Hepatocyte (in vitro differentiated cells): ENCODE data around the gene PRRT3. TPM values are rescaled to one million over a fixed set of nuclear protein-coding genes. Genes with fewer than 3 reads are reported as not detected.

Source experiments
- DNase-seq: peaks from one replicate; pipeline ENCODE4 v3.0.0-alpha.2; 2016; ENCODE audit warnings: low spot score
- H2AFZ ChIP-seq: fragments of 200-600 bp; sonication (generic); 2 replicates; pipeline ENCODE4 v1.6.0; 2016; ENCODE audit warnings: antibody characterized with exemption, mild to moderate bottlenecking
- H3K27ac ChIP-seq: fragments of 200-600 bp; sonication (generic); 2 replicates; pipeline ENCODE4 v1.5.1; 2016; ENCODE audit warnings: mild to moderate bottlenecking
- H3K27me3 ChIP-seq: fragments of 200-600 bp; sonication (generic); 2 replicates; pipeline ENCODE4 v1.6.1; 2016
- H3K36me3 ChIP-seq: fragments of 200-600 bp; sonication (generic); replicated peaks from 2 replicates; pipeline ENCODE4 v1.5.1; 2016; ENCODE audit warnings: low read depth; ENCODE audit not compliant: insufficient read depth
- H3K4me1 ChIP-seq: fragments of 200-600 bp; sonication (generic); 2 replicates; pipeline ENCODE4 v1.5.1; 2016; ENCODE audit warnings: mild to moderate bottlenecking, moderate library complexity; ENCODE audit not compliant: insufficient read depth
- H3K4me2 ChIP-seq: fragments of 200-600 bp; sonication (generic); 2 replicates; pipeline ENCODE4 v1.6.0; 2016
- H3K4me3 ChIP-seq: fragments of 200-600 bp; sonication (generic); 2 replicates; pipeline ENCODE4 v1.5.1; 2016; ENCODE audit warnings: mild to moderate bottlenecking
- H3K79me2 ChIP-seq: fragments of 200-600 bp; sonication (generic); 2 replicates; pipeline ENCODE4 v1.6.0; 2017; ENCODE audit warnings: mild to moderate bottlenecking
- H3K9me2 ChIP-seq: fragments of 200-600 bp; sonication (generic); replicated peaks from 2 replicates; pipeline ENCODE4 v1.6.0; 2017; ENCODE audit warnings: mild to moderate bottlenecking; ENCODE audit not compliant: insufficient read depth
- H3K9me3 ChIP-seq: fragments of 200-600 bp; sonication (generic); 2 replicates; pipeline ENCODE4 v1.5.1; 2016; ENCODE audit warnings: low read depth, mild to moderate bottlenecking
- H4K20me1 ChIP-seq: fragments of 200-600 bp; sonication (generic); 2 replicates; pipeline ENCODE4 v1.6.0; 2016; ENCODE audit warnings: mild to moderate bottlenecking; ENCODE audit not compliant: insufficient read depth, poor library complexity, severe bottlenecking
- EZH2 ChIP-seq: fragments of 200-600 bp; sonication (generic); IDR thresholded peaks from 2 replicates; pipeline ENCODE4 v1.6.1; 2016; ENCODE audit warnings: antibody characterized with exemption, mild to moderate bottlenecking, borderline replicate concordance
- EZH2phosphoT487 ChIP-seq: fragments of 200-600 bp; sonication (generic); IDR thresholded peaks from one replicate; pipeline ENCODE4 v1.6.1; 2018; ENCODE audit warnings: antibody characterized with exemption, mild to moderate bottlenecking, low read depth, moderate library complexity; ENCODE audit not compliant: unreplicated experiment, severe bottlenecking
- WGBS: methylation state at CpG from one replicate; pipeline ENCODE4 v1.1.6; 2016; ENCODE audit warnings: low lambda C conversion rate; ENCODE audit errors: missing lambda C conversion rate; 5-methylcytosine and 5-hydroxymethylcytosine counted together
- polyA plus RNA-seq: library from polyadenylated mRNA; unstranded; fragments of >200 nt; fragmentation: Nextera tagmentation; extraction: Ambion mirVana; gene quantifications from 2 replicates; pipeline ENCODE4 v1.2.1, GENCODE V29; 2016
- total RNA-seq: library from RNA; depleted of rRNA; stranded (reverse); fragments of >200 nt; gene quantifications from 2 replicates; pipeline ENCODE4 v1.2.3, GENCODE V29; 2014
- TF ChIP-seq, protein P1 (sequence below): fragments of 200-600 bp; sonication (generic); IDR thresholded peaks from 2 replicates; pipeline ENCODE4 v1.5.1; 2016; ENCODE audit warnings: antibody characterized with exemption, mild to moderate bottlenecking; ENCODE audit not compliant: poor library complexity

The PRRT3 gene
- total and polyA plus RNA-seq, 2 experiments from 2014 or later: 2.0 to 2.5 TPM

- peaks cover 29% of the 10 kb centered on the region for H3K4me1 ChIP-seq
- no peak overlapping the region for H2AFZ ChIP-seq
- TF ChIP-seq, protein P1, sequence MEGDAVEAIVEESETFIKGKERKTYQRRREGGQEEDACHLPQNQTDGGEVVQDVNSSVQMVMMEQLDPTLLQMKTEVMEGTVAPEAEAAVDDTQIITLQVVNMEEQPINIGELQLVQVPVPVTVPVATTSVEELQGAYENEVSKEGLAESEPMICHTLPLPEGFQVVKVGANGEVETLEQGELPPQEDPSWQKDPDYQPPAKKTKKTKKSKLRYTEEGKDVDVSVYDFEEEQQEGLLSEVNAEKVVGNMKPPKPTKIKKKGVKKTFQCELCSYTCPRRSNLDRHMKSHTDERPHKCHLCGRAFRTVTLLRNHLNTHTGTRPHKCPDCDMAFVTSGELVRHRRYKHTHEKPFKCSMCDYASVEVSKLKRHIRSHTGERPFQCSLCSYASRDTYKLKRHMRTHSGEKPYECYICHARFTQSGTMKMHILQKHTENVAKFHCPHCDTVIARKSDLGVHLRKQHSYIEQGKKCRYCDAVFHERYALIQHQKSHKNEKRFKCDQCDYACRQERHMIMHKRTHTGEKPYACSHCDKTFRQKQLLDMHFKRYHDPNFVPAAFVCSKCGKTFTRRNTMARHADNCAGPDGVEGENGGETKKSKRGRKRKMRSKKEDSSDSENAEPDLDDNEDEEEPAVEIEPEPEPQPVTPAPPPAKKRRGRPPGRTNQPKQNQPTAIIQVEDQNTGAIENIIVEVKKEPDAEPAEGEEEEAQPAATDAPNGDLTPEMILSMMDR: no peak
- TF ChIP-seq EZH2phosphoT487: no peak
- TF ChIP-seq EZH2: no peak
- no peaks in the 10 kb centered on the region for H3K27me3 ChIP-seq
- no peak overlapping the region for H3K4me2 ChIP-seq
- peaks cover 12% of the 10 kb centered on the region for H3K79me2 ChIP-seq
- H4K20me1 ChIP-seq: no peaks in the 10 kb centered on the region
- H3K9me2 ChIP-seq: no peaks in the 10 kb centered on the region
- H3K27ac ChIP-seq: no peak overlapping the region
- WGBS: 87% methylated on average over 5 of the region's 5 CpGs
- no peak overlapping the region for H3K4me3 ChIP-seq
- H3K36me3 ChIP-seq: no peaks in the 10 kb centered on the region
- no peaks in the 10 kb centered on the region for H3K9me3 ChIP-seq
- no peak for DNase-seq
Measured at GRCh38 chr3:9906480-9906879, 45.7 kb downstream of the PRRT3 start.

DNA sequence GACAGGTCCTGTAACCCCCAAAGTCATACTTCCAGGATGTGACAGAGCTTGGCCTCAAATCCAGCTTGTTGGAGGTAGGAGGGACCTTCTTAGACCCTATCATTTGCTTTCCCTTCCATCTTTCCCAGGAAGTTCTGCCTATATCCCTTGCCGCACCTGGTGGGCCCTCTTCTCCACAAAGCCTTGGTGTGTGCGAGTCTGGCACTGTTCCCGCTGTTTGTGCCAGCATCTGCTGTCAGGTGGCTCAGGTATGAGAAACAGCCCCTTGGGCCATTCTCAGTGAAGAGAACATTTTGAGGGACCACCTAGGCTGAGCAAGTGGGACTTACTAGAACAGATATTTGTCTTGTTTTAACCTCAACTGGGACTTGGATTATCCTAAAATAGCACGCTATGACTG is 48.3 kb downstream of the PRRT3 start:
- H2AFZ ChIP-seq: no peak overlapping the region
- H3K27ac ChIP-seq: no peak overlapping the region
- peaks cover 37% of the 10 kb centered on the region for H3K4me1 ChIP-seq
- no peaks in the 10 kb centered on the region for H3K9me3 ChIP-seq
- WGBS: 96% methylated on average over 4 of the region's 4 CpGs
- DNase-seq: no peak
- no peaks in the 10 kb centered on the region for H4K20me1 ChIP-seq
- peak overlapping the region; percentile 71 for H3K4me2 ChIP-seq
- TF ChIP-seq EZH2phosphoT487 (no peak), EZH2 (no peak)
- TF ChIP-seq, protein P1: no peak
- H3K27me3 ChIP-seq: no peaks in the 10 kb centered on the region
- H3K9me2 ChIP-seq: no peaks in the 10 kb centered on the region
- H3K4me3 ChIP-seq: no peak overlapping the region
- peaks cover 12% of the 10 kb centered on the region for H3K79me2 ChIP-seq
- H3K36me3 ChIP-seq: no peaks in the 10 kb centered on the region

- no peaks in the 10 kb centered on the region for H3K9me2 ChIP-seq
- peaks cover 44% of the 10 kb centered on the region for H3K4me1 ChIP-seq
- no peaks in the 10 kb centered on the region for H3K9me3 ChIP-seq
- H3K27ac ChIP-seq: peak overlapping the region; percentile 74
- 58% methylated on average over 4 of the region's 4 CpGs for WGBS
- H4K20me1 ChIP-seq: no peaks in the 10 kb centered on the region
- peak overlapping the region; percentile 71 for H3K4me2 ChIP-seq
- H3K79me2 ChIP-seq: peaks cover 12% of the 10 kb centered on the region
- H3K36me3 ChIP-seq: no peaks in the 10 kb centered on the region
- no peak for DNase-seq
- no peaks in the 10 kb centered on the region for H3K27me3 ChIP-seq
- TF ChIP-seq EZH2 (no peak), EZH2phosphoT487 (no peak)
- TF ChIP-seq, protein P1: no peak
- H3K4me3 ChIP-seq: no peak overlapping the region
- H2AFZ ChIP-seq: peak overlapping the region; percentile 47
Measured at GRCh38 chr3:9903238-9903624, 49.0 kb downstream of the PRRT3 start.
